Transverse colon (tissue), 4 donors: Measurements from ENCODE around the gene CCL22. TPM values are rescaled to one million over a fixed set of nuclear protein-coding genes. Genes with fewer than 3 reads are reported as not detected.

ENCODE experiments used
- DNase-seq: peaks from one replicate; pipeline ENCODE4 v3.0.0-alpha.2; 2019
- H3K27ac ChIP-seq, 4 donors: fragments of 200-600 bp; sonication (generic); 2 replicates each; pipeline ENCODE4 v1.5.1; 2016 to 2018; ENCODE audit warnings: inconsistent platforms in 4 of 4
- H3K27me3 ChIP-seq: fragments of 200-600 bp; sonication (generic); 2 replicates; pipeline ENCODE4 v1.5.1; 2017; ENCODE audit warnings: inconsistent platforms
- H3K36me3 ChIP-seq, 4 donors: fragments of 200-600 bp; sonication (generic); 2 replicates each; pipeline ENCODE4 v1.5.1; 2017 to 2019; ENCODE audit warnings: inconsistent platforms in 4 of 4
- H3K4me1 ChIP-seq, 4 donors: fragments of 200-600 bp; sonication (generic); 2 replicates each; pipeline ENCODE4 v1.5.1; 2017 to 2020; ENCODE audit warnings: inconsistent platforms in 4 of 4
- H3K4me3 ChIP-seq, 4 donors: fragments of 200-600 bp; sonication (generic); 1 replicate in 1 of 4; 2 replicates in 3 of 4; pipeline versions ENCODE4 v1.5.1 to v1.6.1; 2017 to 2019; ENCODE audit warnings: inconsistent platforms in 4 of 4
- H3K9me3 ChIP-seq, 2 donors: fragments of 200-600 bp; sonication (generic); 2 replicates each; pipeline ENCODE4 v1.5.1; 2017 to 2019; ENCODE audit warnings: inconsistent platforms in 2 of 2
- EP300 ChIP-seq: sonication (generic); formaldehyde crosslinking; IDR thresholded peaks from one replicate; pipeline ENCODE4 v1.6.1; 2017; ENCODE audit warnings: antibody characterized with exemption, low read depth
- POLR2A ChIP-seq: fragments of 450-650 bp; IDR thresholded peaks from one replicate; pipeline ENCODE4 v1.6.1; 2016; ENCODE audit warnings: antibody characterized with exemption, mild to moderate bottlenecking, moderate library complexity
- POLR2AphosphoS5 ChIP-seq, 3 donors: sonication (generic); formaldehyde crosslinking; IDR thresholded peaks; one replicate each; pipeline ENCODE4 v1.6.1; 2016; ENCODE audit warnings: antibody characterized with exemption in 3 of 3
- WGBS, 2 donors: methylation state at CpG; one replicate each; pipeline ENCODE4 v1.1.5; 2018; ENCODE audit warnings: low coverage in 1 of 2; 5-methylcytosine and 5-hydroxymethylcytosine counted together
- in situ Hi-C, 4 donors: fragments of 200-750 bp; cut with MboI; loops; one replicate each; pipeline versions ENCODE4 v1.15.0 to v1.15.1; 2017; ENCODE audit warnings: low sequenced_read_pairs in 3 of 4, low pct_ligation_motif_present in 1 of 4, low pct_unique_long_range_greater_than_20kb in 1 of 4
- intact Hi-C: fragments of 100-400 bp; cut with DNase I; formaldehyde crosslinking; loops from one replicate; pipeline ENCODE4 v1.15.1; 2023; ENCODE audit warnings: low total_unique reads
- total RNA-seq, 4 donors: library from RNA; depleted of rRNA; stranded (reverse); fragments of >200 nt; gene quantifications; one replicate each; pipeline ENCODE4 v1.1.0, GENCODE V29; 2016
- TF ChIP-seq, protein P1 (sequence below), 5 experiments: fragments of 200-600 bp in 3 of 5; fragments of 450-650 bp in 2 of 5; sonication (generic) in 3 of 5; IDR thresholded peaks; 1 replicate in 2 of 5; 2 replicates in 3 of 5; pipeline ENCODE4 v1.5.1; 2016 to 2017; ENCODE audit warnings: antibody characterized with exemption in 5 of 5, inconsistent platforms in 3 of 5, mild to moderate bottlenecking in 2 of 5, moderate library complexity in 1 of 5

Gene CCL22
- total RNA-seq, 4 donors from 2014 or later, result 0.64 TPM; not detected in 3

DNA sequence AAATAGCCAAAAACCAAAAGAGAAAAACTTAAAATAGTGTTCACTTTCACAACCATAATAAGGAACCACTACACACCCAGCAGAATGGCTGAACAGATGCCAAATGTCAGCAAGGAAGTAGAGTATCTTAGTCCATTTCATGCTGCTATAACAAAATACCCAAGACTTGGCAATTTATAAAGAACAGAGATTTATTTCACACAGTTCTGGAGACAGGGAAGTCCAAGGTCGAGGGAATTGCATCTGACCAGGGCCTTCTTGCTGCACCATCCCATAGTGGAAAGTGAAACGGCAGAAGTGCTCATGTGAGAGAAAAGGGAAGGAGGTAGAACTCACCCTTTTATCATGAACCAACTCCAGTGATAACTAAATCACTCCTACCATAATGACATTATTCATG lies 33.8 kb upstream of the CCL22 start:
- Histone ChIP-seq H3K36me3 (no peaks in the 10 kb centered on the region), H3K27ac (no peak overlapping the region), H3K27me3 (no peaks in the 10 kb centered on the region), H3K9me3 (no peaks in the 10 kb centered on the region), H3K4me1 (no peaks in the 10 kb centered on the region), H3K4me3 (no peak overlapping the region)
- no peak for TF ChIP-seq EP300
- TF ChIP-seq, protein P1, sequence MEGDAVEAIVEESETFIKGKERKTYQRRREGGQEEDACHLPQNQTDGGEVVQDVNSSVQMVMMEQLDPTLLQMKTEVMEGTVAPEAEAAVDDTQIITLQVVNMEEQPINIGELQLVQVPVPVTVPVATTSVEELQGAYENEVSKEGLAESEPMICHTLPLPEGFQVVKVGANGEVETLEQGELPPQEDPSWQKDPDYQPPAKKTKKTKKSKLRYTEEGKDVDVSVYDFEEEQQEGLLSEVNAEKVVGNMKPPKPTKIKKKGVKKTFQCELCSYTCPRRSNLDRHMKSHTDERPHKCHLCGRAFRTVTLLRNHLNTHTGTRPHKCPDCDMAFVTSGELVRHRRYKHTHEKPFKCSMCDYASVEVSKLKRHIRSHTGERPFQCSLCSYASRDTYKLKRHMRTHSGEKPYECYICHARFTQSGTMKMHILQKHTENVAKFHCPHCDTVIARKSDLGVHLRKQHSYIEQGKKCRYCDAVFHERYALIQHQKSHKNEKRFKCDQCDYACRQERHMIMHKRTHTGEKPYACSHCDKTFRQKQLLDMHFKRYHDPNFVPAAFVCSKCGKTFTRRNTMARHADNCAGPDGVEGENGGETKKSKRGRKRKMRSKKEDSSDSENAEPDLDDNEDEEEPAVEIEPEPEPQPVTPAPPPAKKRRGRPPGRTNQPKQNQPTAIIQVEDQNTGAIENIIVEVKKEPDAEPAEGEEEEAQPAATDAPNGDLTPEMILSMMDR (IDR thresholded peaks at IDR 0.05), result no peak
- no peak for TF ChIP-seq POLR2AphosphoS5 (IDR thresholded peaks at IDR 0.05)
- intact Hi-C loops (no loop called here), in situ Hi-C loops (no loop called here)
- 60 to 64% methylated on average over 1 to 2 of the region's 2 CpGs for WGBS, 2 donors
- DNase-seq, result no peak

DNA sequence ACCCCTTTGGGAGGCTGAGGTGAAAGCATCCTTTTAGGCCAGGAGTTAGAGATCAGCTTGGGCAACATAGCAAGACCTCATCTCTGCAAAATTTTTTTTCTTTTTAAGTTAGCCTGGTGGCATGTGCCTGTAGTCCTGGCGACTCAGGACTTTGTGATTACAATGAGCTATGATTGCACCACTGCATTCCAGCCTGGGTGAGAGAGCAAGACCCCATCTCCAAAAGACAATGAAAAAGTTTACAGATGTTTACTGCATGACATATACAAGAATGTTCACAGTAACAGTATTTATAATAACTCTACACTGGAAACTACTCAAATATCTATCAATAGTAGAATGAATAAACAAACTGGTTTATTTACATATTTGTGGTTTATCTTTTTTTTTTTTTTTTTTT lies 33.1 kb upstream of the CCL22 start:
- DNase-seq, result no peak
- WGBS, 2 donors, result 78% methylated on average over 1 of the region's 1 CpG; no CpG with 5 or more reads in 1 of the 2 donors
- Histone ChIP-seq H3K4me1 (no peaks in the 10 kb centered on the region), H3K9me3 (no peaks in the 10 kb centered on the region), H3K27ac (no peak overlapping the region), H3K4me3 (no peak overlapping the region), H3K27me3 (no peaks in the 10 kb centered on the region), H3K36me3 (no peaks in the 10 kb centered on the region)
- intact Hi-C loops (no loop called here), in situ Hi-C loops (no loop called here)
- TF ChIP-seq, protein P1 (IDR thresholded peaks at IDR 0.05), result no peak
- no peak for TF ChIP-seq POLR2AphosphoS5 (IDR thresholded peaks at IDR 0.05)
- TF ChIP-seq EP300, result no peak
- no peak for TF ChIP-seq POLR2A

DNA sequence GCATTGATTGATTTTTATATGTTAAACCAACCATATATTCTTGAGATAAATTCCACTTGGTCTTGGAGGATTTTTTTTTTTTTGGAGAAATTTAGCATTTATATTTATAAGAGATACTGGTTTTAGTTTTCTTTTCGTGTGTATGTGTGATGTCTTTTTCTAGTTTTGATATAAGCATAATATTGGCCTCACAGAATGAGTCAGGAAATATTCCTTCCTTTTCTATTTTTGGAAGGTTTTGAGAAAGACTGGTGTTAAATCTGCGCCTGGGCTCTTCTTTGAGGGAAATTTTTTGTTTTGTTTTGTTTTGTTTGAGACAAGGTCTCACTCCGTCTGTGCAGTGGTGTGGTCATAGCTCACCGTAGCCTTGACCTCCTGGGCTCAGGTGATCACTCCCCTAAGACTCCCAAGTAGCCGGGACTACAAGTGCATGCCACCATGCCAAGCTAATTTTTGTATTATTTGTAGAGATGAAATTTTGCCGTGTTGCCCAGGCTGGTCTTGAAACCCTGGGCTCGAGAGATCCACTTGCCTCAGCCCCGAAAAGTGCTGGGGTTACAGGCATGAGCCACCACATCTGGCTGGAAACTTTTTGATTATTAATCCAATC lies 28.8 kb upstream of the CCL22 start:
- no peaks in the 10 kb centered on the region for H3K27me3 ChIP-seq
- H3K36me3 ChIP-seq, result no peaks in the 10 kb centered on the region
- H3K4me3 ChIP-seq, result no peak overlapping the region
- no peak overlapping the region for H3K27ac ChIP-seq
- TF ChIP-seq POLR2AphosphoS5 (IDR thresholded peaks at IDR 0.05), result no peak
- no peak for TF ChIP-seq POLR2A
- in situ Hi-C loops (no loop called here), intact Hi-C loops (no loop called here)
- no peaks in the 10 kb centered on the region for H3K9me3 ChIP-seq
- DNase-seq, result no peak
- 69 to 70% methylated on average over 5 to 8 of the region's 8 CpGs for WGBS, 2 donors
- no peaks in the 10 kb centered on the region for H3K4me1 ChIP-seq

DNA sequence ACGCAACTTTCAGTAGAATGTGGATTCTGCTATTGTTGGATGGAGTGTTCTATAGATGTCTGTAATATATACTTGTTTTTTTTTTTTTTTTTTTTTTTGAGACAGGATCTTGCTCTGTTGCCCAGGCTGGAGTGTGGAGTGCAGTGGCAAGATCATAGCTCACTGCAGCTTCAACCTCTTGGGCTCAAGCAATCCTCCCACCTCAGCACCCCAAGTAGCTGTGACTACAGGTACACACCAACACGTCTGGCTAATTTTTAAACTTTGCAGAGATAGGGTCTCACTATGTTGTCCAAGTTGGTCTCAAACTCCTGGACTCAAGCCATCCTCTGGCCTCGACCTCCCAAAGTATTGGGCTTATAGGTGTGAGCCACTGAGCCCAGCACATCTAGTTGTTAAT lies 27.2 kb upstream of the CCL22 start:
- Histone ChIP-seq H3K9me3 (no peaks in the 10 kb centered on the region), H3K36me3 (no peaks in the 10 kb centered on the region), H3K4me1 (no peaks in the 10 kb centered on the region), H3K4me3 (no peak overlapping the region), H3K27ac (no peak overlapping the region), H3K27me3 (no peaks in the 10 kb centered on the region)
- no peak for DNase-seq
- intact Hi-C loops, result no loop called here
- TF ChIP-seq POLR2A (no peak), POLR2AphosphoS5 (IDR thresholded peaks at IDR 0.05) (no peak), EP300 (no peak)
- TF ChIP-seq, protein P1 (IDR thresholded peaks at IDR 0.05), result no peak
- 87 to 90% methylated on average over 3 of the region's 3 CpGs for WGBS, 2 donors
- in situ Hi-C loops, result no loop called here

DNA sequence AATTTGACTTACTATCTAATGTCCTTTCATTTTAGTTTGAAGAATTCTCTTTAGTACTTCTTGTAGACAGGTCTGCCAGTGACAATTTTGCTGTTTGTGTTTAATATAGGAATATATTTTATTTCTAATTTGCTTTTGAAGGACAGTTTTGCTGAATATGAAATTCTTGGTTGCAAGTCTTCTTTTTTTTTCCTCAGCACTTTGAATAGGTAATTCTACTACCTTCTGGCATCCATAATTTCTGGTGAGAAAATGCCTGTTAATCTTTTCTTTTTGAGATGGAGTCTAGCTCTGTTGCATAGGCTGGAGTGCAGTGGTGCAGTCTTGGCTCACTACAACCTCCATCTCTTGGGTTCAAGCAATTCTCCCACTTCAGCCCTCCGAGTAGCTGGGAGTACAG lies 25.2 kb upstream of the CCL22 start:
- intact Hi-C loops (no loop called here), in situ Hi-C loops (no loop called here)
- Histone ChIP-seq H3K9me3 (no peaks in the 10 kb centered on the region), H3K27ac (no peak overlapping the region), H3K27me3 (no peaks in the 10 kb centered on the region), H3K4me1 (no peaks in the 10 kb centered on the region), H3K4me3 (no peak overlapping the region), H3K36me3 (no peaks in the 10 kb centered on the region)
- WGBS, 2 donors, result 81% methylated on average over 1 of the region's 1 CpG; no CpG with 5 or more reads in 1 of the 2 donors
- TF ChIP-seq POLR2A (no peak), POLR2AphosphoS5 (IDR thresholded peaks at IDR 0.05) (no peak)
- no peak for DNase-seq
